ENCODE results near the gene STX1B. TPM values are rescaled to one million over a fixed set of nuclear protein-coding genes. Genes with fewer than 3 reads are reported as not detected.
A peak's percentile ranks its signal among the peaks of the same experiment; 100 is the strongest.

STX1B gene
- total RNA-seq, 4 donors from 2014 or later: 0.84 to 6.1 (median 1.3) TPM

- TF ChIP-seq EP300 (IDR thresholded peaks at IDR 0.05): no peak
- TF ChIP-seq POLR2A (IDR thresholded peaks at IDR 0.05): no peak
- no peak for TF ChIP-seq CTCF (IDR thresholded peaks at IDR 0.05)
- H3K4me1 ChIP-seq: peaks cover 0 to 29% (median 11%) of the 10 kb centered on the region in 4 donors
- H3K4me3 ChIP-seq: no peak overlapping the region
- no peak for DNase-seq (ENCODE audit: low spot score in 2 of 2)
- H3K36me3 ChIP-seq: peaks cover 0 to 87% (median 13%) of the 10 kb centered on the region in 3 donors
- peak overlapping the region in 1 of 4 donors; percentile 4 for H3K27ac ChIP-seq
- H3K27me3 ChIP-seq: no peaks in the 10 kb centered on the region
- no peaks in the 10 kb centered on the region for H3K9me3 ChIP-seq
- 81 to 90% methylated on average over 14 to 23 of the region's 25 CpGs for WGBS, 2 donors
These were observed 27.0 kb downstream of the STX1B start for GRCh38 chr16:30983289-30983889.

- Histone ChIP-seq H3K9me3 (no peaks in the 10 kb centered on the region), H3K27me3 (no peaks in the 10 kb centered on the region), H3K27ac (peak overlapping the region in 1 of 4 donors; percentile 4), H3K36me3 (peaks cover 0 to 87% (median 13%) of the 10 kb centered on the region in 3 donors), H3K4me1 (peaks cover 0 to 29% (median 11%) of the 10 kb centered on the region in 4 donors), H3K4me3 (no peak overlapping the region)
- WGBS, 2 donors: 55 to 78% methylated on average over 15 to 17 of the region's 17 CpGs
- DNase-seq (ENCODE audit: low spot score in 2 of 2): no peak
- no peak for TF ChIP-seq POLR2A (IDR thresholded peaks at IDR 0.05)
- TF ChIP-seq EP300 (IDR thresholded peaks at IDR 0.05): no peak
- no peak for TF ChIP-seq CTCF (IDR thresholded peaks at IDR 0.05)
These were observed 27.7 kb downstream of the STX1B start for GRCh38 chr16:30982548-30983288.

- Histone ChIP-seq H3K36me3 (peaks cover 0 to 89% (median 14%) of the 10 kb centered on the region in 3 donors), H3K4me3 (no peak overlapping the region), H3K4me1 (peaks cover 0 to 20% (median 9%) of the 10 kb centered on the region in 4 donors), H3K9me3 (no peaks in the 10 kb centered on the region), H3K27me3 (no peaks in the 10 kb centered on the region), H3K27ac (no peak overlapping the region)
- DNase-seq (ENCODE audit: low spot score in 2 of 2): no peak
- WGBS, 2 donors: 90 to 93% methylated on average over 14 of the region's 14 CpGs
- TF ChIP-seq EP300 (IDR thresholded peaks at IDR 0.05): no peak
- no peak for TF ChIP-seq POLR2A (IDR thresholded peaks at IDR 0.05)
- no peak for TF ChIP-seq CTCF (IDR thresholded peaks at IDR 0.05)
These were observed 29.5 kb downstream of the STX1B start for GRCh38 chr16:30980959-30981358.

- Histone ChIP-seq H3K9me3 (no peaks in the 10 kb centered on the region), H3K4me3 (no peak overlapping the region), H3K27ac (no peak overlapping the region), H3K27me3 (no peaks in the 10 kb centered on the region), H3K4me1 (peaks cover 0 to 15% (median 6%) of the 10 kb centered on the region in 4 donors), H3K36me3 (peaks cover 0 to 94% (median 20%) of the 10 kb centered on the region in 3 donors)
- WGBS, 2 donors: 92 to 93% methylated on average over 28 to 29 of the region's 29 CpGs
- TF ChIP-seq CTCF (IDR thresholded peaks at IDR 0.05) (no peak), POLR2A (IDR thresholded peaks at IDR 0.05) (no peak), EP300 (IDR thresholded peaks at IDR 0.05) (no peak)
- DNase-seq (ENCODE audit: low spot score in 2 of 2): no peak
These were observed 30.0 kb downstream of the STX1B start for GRCh38 chr16:30980434-30980833.

GRCh38 chr16:30980023-30980371 lies 30.4 kb downstream of the STX1B start:
- H3K27me3 ChIP-seq: no peaks in the 10 kb centered on the region
- H3K4me1 ChIP-seq: peaks cover 0 to 11% (median 2%) of the 10 kb centered on the region in 4 donors
- 80 to 88% methylated on average over 7 to 14 of the region's 15 CpGs for WGBS, 2 donors

More at GRCh38 chr16:30980023-30980371, 30.4 kb downstream of the STX1B start:
- TF ChIP-seq EP300 (IDR thresholded peaks at IDR 0.05): no peak
- TF ChIP-seq POLR2A (IDR thresholded peaks at IDR 0.05): no peak
- TF ChIP-seq CTCF (IDR thresholded peaks at IDR 0.05): no peak
- no peak overlapping the region for H3K27ac ChIP-seq
- H3K9me3 ChIP-seq: no peaks in the 10 kb centered on the region
- DNase-seq (ENCODE audit: low spot score in 2 of 2): no peak
- H3K36me3 ChIP-seq: peaks cover 0 to 99% (median 20%) of the 10 kb centered on the region in 3 donors
- H3K4me3 ChIP-seq: no peak overlapping the region

Data from tibial nerve (tissue), 4 donors.